Activated CD4-positive, alpha-beta T cell treated with anti-CD3 and anti-CD28 coated beads, Interleukin-2, Interleukin-6, amounts not matched to agents 100 ng/mL and 50 ng/mL, durations not matched to agents 16 hours and 8 hours (primary cell): Measurements from ENCODE around the gene IQCE.
"Not testable (repeated sequence)": the region's sequence is repeated elsewhere in the genome, so short reads cannot be mapped to it uniquely, and the experiment has no call there.

ENCODE experiments used
- DNase-seq: peaks from one replicate; pipeline ENCODE4 v3.0.0-alpha.2; 2020

The IQCE gene

GRCh38 chr7:2532816-2533215, 26.0 kb upstream of the IQCE start:
- not testable (repeated sequence) for DNase-seq

- not testable (repeated sequence) for DNase-seq
Observed at GRCh38 chr7:2533566-2533965, 25.2 kb upstream of the IQCE start.

- DNase-seq: not testable (repeated sequence)
Observed at GRCh38 chr7:2534214-2534613, 24.6 kb upstream of the IQCE start.

- not testable (repeated sequence) for DNase-seq
Observed at GRCh38 chr7:2535872-2536627, 22.7 kb upstream of the IQCE start.

GRCh38 chr7:2537981-2538851, 20.6 kb upstream of the IQCE start:
- DNase-seq: no peak

GRCh38 chr7:2539031-2539911, 19.5 kb upstream of the IQCE start:
- no peak for DNase-seq

GRCh38 chr7:2540133-2540532, 18.6 kb upstream of the IQCE start:
- DNase-seq: no peak

- no peak for DNase-seq
Observed at GRCh38 chr7:2540641-2541051, 18.1 kb upstream of the IQCE start.

- DNase-seq: no peak
Observed at GRCh38 chr7:2541291-2542010, 17.3 kb upstream of the IQCE start.

- DNase-seq: no peak
Observed at GRCh38 chr7:2542011-2542915, 16.5 kb upstream of the IQCE start.

GRCh38 chr7:2542916-2543871, 15.6 kb upstream of the IQCE start:
- DNase-seq: no peak

- DNase-seq: no peak
Observed at GRCh38 chr7:2544541-2545188, 14.1 kb upstream of the IQCE start.

GRCh38 chr7:2545746-2546425, 12.9 kb upstream of the IQCE start:
- no peak for DNase-seq

- no peak for DNase-seq
Observed at GRCh38 chr7:2546776-2547586, 11.8 kb upstream of the IQCE start.

- DNase-seq: no peak
Observed at GRCh38 chr7:2551418-2551817, 7.4 kb upstream of the IQCE start.

GRCh38 chr7:2553108-2553507, 5.7 kb upstream of the IQCE start:
- no peak for DNase-seq

GRCh38 chr7:2553831-2554581, 4.8 kb upstream of the IQCE start:
- DNase-seq: no peak
